Stimulated activated CD4-positive, alpha-beta T cell treated with anti-CD3 and anti-CD28 coated beads, Interleukin-1b, Interleukin-23, amount 100 ng/mL, for 4 hours (primary cell): ENCODE measurements around the gene HDAC5.

Source experiments
- DNase-seq, 2 donors: peaks; one replicate each; pipeline ENCODE4 v3.0.0-alpha.2; 2020; ENCODE audit warnings: low read depth in 2 of 2

Gene HDAC5

DNA sequence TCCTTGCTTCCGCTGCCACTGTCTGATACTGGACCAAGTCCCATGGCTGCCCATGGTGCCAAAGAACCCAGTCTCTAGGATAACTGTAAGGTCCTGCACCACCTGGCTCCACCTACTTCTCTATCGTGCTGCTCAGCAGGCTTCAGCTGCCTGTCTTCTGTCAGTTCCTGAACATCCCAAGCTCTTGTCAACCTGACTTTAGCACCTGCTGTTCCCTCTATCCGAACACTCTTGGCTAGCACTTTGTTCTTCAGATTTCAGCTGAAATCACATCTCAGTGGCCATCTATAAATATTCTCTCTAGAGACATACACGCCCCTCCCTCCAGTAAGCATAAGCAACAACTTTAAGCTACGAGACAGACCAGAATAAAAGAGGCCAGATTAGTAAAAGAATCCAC lies 93.7 kb downstream of the HDAC5 start:
- DNase-seq: no peak
